GM12801 (cell line): Measurements from ENCODE around the gene RALGDS.

Experiments used
- TF ChIP-seq, protein P1 (sequence below): IDR thresholded peaks from one replicate; pipeline ENCODE4 v1.5.1; 2011; ENCODE audit warnings: control low read depth; ENCODE audit not compliant: insufficient read length; ENCODE audit errors: extremely low read depth

The RALGDS gene

DNA sequence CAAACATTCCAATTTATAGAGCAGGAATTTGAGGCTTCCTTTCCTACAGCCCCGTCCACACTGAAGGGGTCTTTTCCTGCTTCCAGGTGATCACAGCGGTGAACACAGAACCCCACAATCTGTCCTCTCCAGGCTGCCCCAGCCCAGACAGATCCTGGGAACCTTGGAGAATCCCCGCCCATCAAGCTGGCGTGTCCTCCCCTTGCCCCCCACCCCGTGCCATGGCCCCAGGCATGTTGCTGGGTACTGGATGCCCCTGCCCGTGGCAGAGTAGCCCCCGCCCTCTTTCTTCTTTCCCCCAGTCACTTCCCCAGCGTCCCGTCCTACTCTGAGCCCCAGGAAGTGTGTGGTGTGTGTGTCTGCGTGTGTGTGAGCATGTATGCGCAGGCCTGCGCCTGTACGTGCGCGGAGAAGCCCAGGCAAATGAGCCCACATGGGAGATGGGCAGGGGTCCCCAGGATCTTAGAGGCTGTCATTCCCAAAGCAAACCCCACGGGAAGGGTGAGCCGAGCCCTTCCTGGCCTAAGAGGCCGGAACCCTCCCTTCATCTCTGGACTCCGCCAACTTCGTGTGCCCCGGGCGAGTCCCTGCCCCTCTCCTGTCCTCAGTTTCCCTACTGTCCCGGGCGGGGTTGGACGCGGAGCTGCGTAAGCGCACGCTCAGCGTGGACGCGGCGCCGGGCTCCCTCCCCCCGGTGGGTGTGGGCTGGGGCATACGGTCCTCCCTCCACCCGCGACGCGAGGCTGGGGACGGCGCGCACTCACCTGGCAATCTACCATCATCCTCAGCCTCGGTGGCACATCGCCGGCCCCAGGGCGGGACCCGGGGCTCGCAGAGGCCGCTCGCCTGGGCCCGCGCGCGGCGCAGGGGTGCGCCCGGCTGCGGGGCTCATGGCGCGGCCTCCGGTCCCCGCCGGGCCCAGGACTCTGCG, 27.4 kb upstream of the RALGDS start:
- TF ChIP-seq, protein P1, sequence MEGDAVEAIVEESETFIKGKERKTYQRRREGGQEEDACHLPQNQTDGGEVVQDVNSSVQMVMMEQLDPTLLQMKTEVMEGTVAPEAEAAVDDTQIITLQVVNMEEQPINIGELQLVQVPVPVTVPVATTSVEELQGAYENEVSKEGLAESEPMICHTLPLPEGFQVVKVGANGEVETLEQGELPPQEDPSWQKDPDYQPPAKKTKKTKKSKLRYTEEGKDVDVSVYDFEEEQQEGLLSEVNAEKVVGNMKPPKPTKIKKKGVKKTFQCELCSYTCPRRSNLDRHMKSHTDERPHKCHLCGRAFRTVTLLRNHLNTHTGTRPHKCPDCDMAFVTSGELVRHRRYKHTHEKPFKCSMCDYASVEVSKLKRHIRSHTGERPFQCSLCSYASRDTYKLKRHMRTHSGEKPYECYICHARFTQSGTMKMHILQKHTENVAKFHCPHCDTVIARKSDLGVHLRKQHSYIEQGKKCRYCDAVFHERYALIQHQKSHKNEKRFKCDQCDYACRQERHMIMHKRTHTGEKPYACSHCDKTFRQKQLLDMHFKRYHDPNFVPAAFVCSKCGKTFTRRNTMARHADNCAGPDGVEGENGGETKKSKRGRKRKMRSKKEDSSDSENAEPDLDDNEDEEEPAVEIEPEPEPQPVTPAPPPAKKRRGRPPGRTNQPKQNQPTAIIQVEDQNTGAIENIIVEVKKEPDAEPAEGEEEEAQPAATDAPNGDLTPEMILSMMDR: no peak

DNA sequence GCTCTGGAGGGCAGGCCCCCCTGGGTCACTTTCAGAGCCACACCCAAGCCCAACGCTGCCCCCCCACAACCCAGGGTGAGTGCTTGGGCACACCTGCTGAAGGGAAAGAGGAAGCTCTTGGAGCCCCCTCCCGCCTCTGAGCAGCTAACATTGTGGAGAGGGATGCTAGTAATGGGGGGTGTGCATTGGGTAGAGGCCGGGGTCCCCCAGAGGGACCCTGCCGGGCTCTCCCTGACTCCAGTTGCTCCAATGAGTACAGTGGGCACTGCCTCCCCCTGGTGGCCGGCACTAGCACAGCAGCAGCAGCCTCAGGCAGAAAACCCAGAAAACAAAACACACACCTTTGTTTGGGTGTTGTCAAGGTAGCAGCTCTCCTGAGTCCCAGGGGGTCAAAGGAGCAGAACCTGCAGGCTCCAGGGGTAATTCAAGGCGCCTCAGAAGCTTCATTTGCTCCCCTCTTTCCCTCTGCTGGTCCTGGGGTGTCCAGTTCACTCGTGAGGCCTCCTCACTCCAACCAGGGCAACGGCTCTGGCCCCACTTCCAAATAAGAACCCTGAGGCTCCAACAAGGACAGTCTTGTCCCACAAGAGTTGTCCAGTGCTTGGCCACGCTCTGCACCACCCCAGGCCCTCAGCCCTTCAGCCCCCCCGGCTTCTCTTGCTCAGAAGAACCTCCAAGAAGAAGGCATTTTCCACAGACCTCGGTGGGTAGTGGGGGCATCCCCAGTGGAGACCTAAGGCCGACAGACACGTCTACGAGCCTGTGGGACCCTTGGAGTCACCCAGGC, 26.6 kb upstream of the RALGDS start:
- TF ChIP-seq, protein P1: peak; percentile 33

DNA sequence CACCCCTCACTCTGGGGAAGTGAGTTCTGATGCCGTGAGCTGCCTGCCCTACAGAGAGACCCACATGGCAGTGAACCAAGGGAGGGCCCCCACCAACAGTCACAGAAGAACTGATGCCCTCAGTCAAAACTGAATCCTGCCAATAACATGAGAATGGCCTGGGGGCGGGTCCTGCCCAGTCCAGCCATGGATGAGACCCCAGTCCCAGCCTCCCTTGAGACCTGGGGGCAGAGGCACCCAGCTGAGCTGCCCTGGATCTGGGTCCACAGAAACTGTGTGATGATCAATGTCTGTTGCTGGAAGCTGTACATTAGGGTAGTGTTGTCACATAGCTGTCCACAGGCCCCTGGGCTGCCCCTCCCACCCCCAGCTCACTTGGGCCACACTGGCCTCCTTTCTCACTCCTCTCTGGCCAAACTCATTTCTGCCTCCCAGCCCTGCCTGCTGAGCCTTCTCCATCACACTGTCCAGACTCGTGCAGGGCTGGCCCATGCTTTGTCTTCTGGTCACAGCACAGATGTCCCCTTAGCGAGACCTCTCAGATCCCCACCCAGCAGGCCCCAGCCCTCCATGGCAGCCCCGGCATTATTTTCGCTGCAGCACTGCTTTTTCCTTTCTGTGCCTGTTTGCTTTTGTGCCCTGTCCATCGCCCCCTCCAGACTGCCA, 25.8 kb upstream of the RALGDS start:
- TF ChIP-seq, protein P1: no peak

DNA sequence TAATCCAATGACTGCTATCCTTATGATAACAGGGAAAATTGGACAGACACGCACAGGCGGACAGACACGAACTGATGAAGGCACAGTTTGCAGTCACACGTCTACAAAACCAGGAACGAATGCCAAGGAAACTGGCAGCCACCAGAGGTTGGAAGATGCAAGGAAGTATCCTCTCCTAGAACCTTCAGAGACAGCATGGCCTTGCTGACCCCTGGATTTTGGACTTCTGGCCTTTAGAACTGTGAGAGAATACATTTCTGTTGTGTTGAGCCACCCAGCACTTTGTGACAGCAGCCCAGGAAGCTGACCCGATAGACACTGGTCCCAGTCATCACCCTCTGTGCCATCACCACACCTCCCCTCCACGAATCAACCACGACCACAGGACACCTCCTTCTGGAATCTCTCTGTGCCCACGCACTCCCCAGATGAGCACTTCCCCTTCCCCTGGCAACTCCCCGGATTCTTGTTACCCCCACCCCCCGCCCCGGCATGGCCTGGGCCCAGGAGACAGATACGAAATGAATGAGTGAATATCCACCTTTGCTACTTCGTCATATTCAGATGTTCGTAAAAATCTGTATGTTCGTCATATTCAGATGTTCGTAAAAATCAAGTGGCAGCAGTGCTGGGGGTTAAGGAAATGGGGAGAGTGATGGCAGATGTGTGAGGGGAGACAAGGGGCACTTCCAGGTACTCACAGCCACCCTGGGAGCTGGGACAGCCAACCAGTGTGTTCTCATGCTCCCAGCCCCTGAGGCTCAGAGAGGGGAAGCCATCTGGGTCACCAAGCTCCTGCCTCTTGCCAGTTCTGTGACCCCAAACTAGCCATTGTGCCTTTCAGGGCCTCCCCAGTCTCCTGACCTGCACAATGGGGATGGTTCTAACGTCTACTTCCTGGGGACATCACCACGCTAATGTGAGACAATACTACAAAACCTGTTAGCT, 24.1 kb upstream of the RALGDS start:
- TF ChIP-seq, protein P1: no peak

DNA sequence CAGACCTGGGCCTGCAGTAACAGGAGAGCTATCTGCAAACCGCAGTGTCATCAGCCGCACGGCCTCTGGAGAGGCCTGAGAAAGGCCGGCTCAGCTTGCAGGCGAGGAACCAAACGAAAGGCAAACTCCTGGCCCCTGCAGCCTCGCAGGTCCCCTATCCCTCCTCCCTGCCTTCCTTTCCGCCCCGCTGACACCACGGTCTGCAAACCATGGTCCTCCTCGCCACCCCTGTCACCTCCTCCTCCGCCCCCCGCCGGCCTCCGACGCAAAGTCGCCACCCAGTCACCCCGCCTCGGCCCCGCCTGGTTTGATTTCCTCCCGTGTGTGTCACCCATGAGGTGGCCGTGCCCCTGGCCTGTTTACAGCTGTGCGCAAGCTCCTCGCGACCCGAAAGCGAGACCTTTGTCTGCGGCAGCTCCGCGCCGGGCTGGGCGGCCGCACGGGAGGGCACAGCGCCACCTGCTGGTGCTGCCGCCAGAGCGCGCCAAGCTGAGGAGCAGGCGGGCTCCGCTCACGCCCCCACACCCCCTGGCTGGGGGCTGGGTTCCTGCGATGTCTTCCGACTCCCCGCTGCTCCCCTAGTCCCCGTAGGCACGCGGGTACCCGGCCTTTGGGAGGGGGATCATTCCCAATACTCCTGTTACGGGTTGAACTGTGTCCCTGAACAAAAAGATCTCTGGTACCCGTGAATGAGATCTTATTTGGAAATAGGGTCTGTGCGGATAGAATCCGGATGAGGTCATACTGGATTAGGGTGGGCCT, 23.3 kb upstream of the RALGDS start:
- TF ChIP-seq, protein P1: no peak

DNA sequence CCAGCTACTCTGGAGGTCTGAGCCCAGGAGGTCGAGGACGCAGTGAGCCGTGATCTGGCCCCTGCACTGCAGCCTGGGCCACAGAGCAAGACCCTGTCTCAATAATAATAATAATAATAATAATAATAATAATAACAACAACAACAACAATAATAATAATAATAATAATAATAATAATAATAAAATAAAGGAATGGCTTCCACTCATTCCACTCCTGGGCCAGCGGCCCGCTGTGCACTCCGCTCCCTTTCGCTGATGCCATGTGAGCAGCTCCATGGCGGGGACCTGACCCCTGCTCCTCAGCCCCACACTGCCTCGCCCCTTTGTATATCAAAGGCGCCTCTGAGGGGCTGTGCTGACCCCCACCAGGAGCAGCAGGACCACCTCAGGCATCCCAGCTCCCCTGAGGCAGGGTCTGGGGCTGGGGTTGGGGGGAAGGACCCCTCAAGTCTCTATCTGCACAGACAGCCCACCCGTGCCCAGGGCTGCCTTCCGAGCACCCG, 22.6 kb upstream of the RALGDS start:
- TF ChIP-seq, protein P1: no peak
